Embryonic facial prominence (tissue), 1 donor: ENCODE measurements around the gene RGR.
"Not testable (repeated sequence)": the region's sequence is repeated elsewhere in the genome, so short reads cannot be mapped to it uniquely, and the experiment has no call there.

ENCODE experiments used
- DNase-seq: peaks from one replicate; pipeline ENCODE4 v3.0.0-alpha.2; 2016; ENCODE audit errors: extremely low spot score

Gene RGR

DNA sequence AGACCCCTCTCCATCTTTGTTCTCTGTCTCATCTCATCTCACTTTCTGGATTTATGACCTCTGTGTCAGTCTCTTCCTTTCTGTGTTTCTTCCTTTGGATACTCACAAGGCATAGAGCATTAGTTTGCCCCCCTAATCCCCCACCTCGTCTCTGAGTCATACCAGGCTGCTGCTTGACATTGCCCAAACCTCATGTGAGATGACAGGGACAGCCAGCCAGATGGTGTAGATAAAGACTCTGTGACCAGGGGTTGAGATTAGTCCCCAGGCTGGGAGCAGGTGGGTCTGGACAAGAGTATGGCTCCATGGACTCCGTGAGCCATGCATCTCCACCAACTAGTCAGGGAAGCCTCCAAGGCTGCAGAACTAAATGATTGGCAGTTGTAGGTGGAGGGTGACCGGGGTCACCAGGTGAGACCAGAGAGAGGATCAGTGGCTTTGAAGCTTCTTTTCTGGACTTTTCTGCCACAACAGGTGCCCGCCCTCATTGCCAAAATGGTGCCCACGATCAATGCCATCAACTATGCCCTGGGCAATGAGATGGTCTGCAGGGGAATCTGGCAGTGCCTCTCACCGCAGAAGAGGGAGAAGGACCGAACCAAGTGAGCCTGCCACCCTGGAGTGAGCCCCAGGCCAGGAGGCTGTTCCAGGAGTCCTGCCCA lies 13.3 kb downstream of the RGR start:
- DNase-seq: no peak

DNA sequence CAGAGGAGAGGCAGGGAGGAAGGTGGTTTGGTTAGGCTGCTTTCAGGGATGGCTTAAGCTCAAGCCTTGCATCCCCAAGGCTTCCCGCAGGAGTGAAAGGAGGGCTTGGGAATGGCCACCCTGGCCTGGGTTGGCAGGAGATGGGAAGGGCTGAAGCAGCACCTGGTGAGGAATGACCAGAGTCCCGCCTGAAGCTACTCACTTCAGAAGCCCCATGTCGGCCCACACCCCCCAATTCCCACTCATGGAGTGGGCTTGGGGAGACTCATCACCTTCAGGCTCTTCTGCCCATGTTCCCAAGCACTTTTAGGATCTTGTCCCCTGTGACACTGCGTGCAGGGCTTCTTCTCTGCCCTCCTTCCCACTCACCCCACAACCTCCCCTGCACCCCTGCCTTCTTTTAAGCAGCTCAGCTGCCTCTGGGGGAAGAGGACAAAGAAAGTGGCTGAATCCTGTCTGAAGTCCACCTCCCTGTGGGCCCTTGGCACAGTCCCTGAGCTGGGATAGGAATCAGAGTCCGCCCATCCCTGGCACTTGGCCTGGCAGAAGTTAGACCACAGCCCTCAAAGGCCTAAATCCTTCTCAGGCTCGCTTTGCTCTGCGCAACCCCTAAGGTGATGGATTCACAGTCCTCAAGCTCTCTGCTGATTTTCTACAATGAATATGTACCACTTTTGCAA lies 16.5 kb downstream of the RGR start:
- no peak for DNase-seq

DNA sequence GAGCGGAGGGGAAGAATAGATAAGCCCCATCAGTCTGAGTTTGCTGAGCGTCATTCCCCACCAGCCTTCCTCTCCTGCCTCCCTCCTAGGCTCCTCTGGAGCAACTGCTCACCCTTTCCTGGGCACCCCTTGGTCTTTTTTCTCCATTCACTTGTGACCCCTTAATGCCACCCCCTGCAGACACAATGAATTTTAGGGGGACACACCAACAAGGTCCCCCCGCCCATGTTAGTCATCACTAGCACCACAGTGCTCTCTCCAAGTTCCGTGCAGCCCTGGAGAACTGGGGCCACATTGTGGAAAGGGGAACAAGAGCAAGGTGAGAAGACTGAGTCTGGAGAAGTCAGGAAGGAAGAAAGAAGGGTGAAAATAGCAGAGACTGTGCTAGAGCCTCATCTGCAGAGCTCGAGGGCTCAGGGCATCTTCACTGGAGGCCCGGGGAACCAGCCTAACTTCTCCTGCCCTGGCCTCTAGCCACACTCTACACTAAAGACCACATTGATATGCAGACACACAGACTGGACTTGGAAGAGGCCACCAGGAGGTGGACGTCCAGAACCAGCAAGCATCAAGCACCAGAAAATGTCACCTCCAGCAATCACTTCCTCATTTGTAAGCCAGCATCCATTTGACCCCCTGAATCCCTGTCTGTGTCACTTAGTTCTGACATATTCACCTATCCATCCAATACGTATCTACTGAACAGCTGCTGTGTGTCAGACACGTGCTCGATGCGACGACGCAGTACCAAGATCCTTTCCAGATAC lies 17.5 kb downstream of the RGR start:
- no peak for DNase-seq

DNA sequence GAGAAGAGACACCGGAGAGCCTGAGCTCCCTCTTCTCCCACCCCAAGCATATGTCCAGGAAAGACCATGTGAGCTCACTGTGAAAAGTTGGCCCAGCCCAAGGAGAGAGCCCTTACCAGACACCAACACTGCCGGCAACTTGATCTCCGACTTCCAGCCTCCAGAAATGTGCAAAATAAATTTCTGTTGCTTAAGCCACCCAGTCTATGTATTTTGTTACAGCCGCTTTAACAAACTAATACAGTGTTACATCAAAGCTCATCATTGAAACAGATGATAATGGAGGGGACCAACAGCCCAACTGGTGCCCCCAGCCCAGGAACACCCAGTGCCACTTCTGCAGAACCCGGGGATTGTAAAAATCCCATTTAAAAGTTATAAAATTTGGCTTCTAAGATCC lies 18.9 kb downstream of the RGR start:
- DNase-seq: no peak

DNA sequence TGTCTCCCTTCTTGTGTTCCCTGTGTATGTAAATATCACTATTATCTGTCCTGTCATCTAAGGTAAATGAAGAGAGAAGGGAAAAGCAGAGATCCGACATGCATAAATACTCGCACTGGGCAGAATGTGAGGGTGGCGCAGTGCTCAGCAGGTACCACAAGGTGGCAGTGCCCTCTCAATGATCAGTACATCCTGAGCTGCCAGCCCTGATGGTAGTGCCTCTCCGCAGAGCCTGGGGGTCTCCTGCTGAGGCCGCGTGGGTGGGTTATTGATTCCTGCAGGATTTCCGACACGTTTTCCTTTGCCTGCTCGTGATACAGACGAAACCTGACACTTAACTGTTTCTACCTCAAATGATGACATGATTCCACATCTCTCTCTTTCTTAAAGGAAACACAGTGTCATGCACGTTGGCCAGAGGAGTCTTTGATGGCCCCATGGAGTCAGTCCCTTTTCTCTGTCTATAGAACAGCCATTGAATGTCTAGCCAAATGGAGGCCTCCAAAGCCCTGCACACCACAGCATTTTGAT lies 19.8 kb downstream of the RGR start:
- DNase-seq: peak; percentile 25

DNA sequence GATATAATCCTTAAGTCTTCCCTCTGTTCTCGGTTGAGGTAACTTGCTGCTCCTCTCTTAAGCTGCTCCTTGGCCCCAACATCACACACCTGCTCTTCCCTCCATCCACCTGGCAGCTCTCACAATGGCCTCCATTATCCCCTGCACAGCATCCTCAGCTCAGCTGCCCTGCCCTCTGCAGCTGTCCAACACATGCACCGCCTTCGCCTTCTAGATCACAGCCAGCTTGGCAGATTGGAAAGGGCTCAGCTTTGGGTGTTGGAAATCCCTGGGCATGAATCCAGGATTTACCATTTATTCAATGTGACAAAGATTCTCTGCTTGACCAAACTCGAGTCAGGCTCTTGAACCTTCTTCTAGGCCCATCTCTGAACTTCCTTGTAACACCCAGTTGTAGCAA lies 20.6 kb downstream of the RGR start:
- no peak for DNase-seq

DNA sequence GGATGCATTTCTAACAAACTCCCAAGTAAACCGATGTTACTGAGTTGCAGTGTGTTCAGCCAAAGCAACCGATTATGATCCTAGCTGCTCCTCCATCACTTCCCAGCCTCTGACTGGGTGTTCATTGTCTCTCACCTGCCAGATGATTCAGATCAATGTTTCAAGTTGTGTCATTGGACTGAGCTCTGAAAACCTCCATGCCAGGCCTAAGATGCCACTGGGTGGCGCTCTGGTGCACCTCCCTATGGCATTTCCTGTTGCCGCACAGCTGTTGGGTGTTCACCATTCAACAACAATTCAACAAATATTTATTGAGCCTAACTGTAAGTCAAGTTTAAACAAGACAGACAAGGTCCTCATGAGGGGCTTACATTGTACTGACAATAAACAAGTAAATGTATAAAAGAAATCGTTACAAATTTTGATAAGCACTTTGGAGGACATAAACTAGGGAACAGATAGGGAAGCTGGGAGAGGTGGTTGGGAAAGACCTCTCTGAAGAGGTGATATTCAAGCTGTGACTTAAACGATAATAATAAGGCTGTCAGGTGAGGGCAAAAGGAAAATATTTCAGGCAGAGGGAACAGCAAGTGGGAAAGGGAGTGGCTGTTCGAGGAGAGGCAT lies 22.8 kb downstream of the RGR start:
- no peak for DNase-seq

DNA sequence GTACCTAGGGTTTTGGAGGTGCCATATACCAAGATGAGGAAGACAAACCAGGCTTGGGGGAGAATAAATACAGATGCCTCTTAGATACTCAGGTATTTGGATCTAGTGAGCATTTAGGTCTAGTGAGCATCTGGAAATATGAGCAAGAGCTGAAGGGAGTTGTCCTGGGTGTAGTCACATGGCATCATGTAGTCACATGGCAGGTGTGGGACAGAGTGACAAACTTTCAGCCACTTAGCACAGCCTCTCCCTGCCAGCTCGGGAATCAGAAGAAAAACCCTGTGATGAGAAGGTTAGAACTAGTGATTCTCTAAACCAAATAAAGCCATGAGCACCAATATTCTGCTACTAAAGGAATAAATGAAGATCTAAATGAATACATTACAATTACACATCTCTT lies 24.3 kb downstream of the RGR start:
- no peak for DNase-seq

DNA sequence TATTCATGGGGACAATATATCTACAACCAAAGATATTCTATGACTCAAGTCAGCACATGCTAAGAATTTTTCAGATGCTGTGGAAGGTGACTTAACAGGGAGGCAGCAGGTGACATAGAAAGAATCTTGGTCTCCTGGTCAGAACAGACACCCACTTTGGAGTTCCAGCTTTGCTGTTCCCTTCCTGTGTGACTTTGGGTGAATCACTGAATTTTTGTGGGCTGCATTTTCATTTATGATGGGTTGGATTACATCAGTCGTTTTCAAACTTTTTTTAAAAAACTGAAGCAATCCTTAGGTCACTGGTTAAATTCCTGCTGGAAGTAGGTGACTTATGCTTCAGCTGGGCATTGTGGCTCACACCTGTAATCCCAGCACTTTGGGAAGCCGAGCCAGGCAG lies 24.9 kb downstream of the RGR start:
- no peak for DNase-seq

DNA sequence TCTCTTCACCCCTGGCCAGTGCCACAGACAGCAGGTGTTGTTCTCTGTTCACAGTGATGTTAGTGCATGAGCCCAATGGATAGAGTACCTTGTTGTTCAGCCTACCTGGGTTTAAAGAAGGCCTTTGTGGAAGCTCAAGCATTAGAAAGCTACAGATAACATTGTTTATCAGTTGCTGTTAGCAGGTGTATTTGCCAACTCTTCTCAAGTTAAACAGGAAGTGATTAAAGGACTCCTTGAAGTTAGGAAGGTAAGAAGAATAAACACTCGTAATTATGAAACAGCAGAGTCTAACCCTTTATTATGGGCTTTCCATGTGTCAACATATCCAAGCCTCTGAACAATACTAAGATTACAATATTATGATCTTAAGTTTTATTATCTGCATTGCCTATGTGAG lies 25.9 kb downstream of the RGR start:
- no peak for DNase-seq

DNA sequence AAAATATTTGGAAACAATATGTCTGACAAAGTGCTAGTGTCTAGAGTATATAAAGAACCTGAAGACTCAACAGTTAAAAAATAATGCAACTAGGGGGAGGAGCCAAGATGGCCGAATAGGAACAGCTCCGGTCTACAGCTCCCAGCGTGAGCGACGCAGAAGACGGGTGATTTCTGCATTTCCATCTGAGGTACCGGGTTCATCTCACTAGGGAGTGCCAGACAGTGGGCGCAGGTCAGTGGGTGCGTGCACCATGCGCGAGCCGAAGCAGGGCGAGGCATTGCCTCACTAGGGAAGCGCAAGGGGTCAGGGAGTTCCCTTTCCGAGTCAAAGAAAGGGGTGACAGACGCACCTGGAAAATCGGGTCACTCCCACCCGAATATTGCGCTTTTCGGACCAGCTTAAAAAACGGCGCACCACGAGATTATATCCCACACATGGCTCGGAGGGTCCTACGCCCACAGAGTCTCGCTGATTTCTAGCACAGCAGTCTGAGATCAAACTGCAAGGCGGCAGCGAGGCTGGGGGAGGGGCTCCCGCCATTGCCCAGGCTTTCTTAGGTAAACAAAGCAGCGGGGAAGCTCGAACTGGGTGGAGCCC lies 35.1 kb downstream of the RGR start:
- DNase-seq: not testable (repeated sequence)

DNA sequence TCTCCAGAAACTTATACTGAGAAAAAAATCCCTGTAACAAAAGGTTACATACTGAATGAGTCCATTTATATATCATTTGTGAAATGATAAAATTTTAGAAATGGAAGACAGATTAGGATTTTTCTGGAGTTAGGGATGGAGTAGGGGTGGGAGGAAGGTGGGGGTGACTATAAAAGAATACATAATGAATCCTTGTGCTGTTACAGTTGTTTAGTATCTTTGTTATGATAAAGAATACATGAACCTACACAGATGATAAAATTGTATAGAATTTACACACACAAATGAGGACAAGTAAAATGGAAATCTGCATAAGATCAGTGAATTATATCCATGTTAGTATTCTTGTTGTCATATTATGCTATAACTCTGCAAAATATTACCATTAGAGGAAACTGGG lies 41.8 kb downstream of the RGR start:
- no peak for DNase-seq

DNA sequence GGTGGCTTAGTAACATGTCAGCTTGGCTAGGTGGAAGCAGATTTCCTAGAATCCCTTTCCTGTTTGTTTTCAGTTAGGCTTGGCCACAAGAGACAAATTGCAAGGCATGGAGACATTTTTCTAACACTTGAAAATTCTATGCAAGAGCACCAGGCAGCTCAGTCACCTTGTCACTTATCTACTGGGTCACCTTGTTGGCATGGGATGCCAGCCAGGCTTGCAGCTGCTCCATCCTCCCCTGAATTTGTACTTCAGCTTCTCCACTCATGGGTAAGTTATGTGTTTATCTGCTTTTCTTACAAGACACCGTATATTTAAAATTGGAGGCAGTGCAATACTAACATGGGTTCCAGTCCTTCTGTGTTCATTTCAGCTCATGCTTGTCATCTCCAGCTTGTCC lies 43.3 kb downstream of the RGR start:
- no peak for DNase-seq

DNA sequence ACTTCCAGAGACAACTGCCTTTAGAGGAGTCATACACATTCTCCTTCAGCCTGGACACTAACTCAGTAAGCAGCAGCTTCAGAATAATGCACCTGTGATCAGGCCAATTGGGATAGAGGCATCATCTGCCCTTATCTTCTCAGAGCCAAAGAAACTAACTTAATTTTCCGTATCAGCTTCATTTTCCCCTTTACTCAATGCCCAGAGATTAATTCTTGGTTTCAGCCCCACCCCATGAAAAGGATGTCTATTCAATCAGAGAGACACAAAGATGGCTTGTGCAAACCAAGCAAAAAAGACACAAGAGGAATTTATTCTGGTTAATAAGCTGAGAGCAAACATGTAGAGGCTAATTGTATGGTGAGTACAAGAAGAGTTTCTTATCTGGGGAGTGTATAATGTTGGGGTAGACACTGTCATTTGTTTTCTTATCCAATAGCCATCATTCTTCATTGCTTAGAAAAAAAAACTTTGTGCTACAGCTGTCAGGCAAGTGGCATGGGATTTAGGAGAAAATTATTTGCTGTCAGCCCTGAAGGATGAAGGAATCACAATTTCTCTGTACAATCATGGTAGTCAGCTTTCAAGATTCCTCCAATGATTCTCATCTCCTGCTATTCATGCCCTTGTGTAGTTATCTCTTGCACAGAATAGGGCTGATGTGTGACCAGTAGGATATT lies 44.8 kb downstream of the RGR start:
- DNase-seq: no peak

DNA sequence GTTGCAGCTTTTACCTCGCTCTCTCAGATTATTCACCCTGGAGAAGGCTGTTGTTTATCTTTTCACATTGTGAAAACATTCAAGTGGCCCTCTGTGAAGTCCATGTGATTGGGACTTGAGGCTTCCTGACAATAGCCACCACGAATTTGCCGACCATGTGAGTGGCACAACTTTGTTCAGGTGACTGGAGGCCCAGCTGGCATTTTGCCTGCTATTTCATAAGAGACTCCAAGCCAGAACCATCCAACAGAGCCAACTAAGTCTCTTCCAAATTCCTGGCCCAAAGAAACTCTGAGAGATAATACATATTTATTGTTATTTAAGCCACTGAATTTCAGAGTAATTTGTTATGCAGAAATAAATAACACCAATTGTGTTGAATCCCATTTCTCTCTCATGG lies 45.4 kb downstream of the RGR start:
- no peak for DNase-seq

DNA sequence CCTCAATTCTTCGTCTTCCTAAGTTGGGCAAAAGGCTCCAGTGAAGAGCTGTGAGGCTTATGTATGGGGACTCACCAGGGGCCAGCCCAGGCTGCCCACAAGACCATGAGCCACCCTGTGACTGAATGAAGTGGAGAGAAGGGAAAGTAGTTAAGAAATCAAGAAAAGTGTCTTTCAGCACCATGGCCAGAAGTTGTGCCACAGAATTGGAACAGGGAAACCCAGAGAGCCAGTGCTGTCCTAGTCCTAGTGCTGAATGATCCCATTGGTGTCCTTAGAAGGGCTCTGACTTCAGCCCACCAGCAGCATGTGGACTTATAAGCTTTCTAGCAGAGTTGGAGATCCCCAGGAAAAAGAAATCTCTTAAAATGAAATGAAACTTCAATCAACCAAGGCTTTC lies 46.5 kb downstream of the RGR start:
- peak; percentile 31 for DNase-seq

DNA sequence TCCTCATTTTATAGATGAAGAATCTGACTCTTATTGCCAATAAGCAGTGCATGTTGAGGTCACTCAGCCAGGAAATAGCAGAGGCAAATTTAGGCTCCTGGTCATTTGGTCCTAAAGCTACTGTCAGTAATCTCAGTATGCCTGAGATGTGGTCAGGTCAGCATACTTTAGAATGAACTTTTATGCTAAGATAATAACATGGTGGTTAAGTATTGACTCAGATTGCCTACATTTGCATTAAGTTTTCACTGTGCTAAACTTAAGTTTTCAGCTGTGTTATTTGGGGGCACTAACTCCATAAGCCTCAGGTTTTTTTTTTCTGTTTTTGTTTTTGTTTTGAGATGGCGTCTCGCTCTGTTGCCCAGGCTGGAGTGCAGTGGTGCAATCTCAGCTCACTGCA lies 47.6 kb downstream of the RGR start:
- no peak for DNase-seq

DNA sequence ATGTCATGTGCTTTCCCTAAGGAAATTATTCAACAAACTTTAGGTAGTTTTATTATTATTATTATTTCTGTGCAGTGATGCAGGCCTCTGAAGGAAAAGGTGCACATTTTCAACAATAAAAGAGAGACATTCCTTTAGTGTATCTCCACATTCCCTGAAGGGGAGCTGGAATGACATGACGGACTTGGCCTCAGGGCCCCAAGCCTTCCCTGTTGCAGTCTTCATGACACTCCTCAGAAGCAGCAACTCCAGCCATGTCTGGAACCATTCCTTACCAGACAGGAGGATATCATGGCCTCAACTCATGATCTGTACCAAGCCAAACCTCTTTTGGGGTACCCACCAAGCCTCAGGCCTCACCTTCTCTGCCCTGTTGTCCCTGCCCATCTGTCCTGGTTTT lies 48.3 kb downstream of the RGR start:
- DNase-seq: no peak

DNA sequence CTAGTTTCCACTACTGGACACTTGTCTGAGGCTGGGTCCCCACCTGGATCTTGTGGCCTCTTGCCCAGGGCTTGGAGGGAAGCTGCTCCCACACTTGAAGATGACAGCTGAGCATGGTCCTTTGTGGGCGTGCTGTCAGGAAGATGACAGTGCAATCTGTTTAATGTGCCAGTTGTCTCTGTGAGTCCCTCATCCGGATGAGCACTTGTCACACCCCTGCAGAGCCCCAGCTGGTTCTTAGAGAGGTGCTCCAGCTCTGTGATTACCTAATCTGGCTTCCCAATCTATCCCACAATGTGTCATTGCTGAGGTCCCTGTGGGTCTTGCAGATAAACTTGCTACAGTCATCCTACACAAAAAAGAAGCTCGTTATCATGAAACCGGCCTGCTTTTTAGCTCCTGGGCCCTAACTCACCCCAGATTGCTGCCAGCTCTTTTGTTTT lies 48.7 kb downstream of the RGR start:
- no peak for DNase-seq

DNA sequence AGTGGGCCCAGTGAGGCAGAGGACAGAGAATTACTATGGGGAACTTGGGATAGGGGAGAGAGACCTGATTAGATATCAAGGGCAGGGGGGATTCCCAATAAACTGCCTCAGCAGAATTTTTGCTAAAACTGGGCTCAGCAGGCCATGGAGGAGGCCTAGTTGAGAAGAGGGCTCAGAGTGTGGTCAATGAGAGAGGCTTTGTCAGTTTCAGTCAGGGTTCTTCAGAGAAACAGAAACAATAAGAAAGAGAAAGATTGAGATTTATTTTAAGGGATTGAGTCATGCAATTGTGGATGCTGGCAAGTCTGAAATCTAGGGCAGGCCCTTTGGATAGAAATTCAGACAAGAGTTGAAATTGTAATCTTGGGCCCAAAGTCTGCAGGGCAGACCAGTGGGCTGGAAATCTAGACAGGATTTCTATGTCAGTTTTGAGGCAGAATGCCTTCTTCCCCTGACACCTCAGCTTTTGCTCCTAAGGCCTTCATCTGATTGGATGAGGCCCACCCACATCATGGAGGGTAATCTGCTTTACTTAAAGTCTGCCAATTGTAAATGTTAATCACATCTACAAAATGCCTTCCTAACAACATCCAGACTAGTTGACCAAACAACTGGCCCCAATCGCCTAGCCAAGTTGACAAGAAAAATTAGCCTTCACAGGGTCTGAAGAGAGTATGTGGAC lies 50.1 kb downstream of the RGR start:
- DNase-seq: no peak
